Sigmoid colon (tissue), 4 donors: Measurements from ENCODE around the gene HES2.

Experiments
- EP300 ChIP-seq, 4 donors: sonication (generic); formaldehyde crosslinking; IDR thresholded peaks; one replicate each; pipeline ENCODE4 v1.6.1; 2017; ENCODE audit warnings: antibody characterized with exemption in 4 of 4
- POLR2A ChIP-seq, 2 donors: fragments of 450-650 bp; IDR thresholded peaks; one replicate each; pipeline ENCODE4 v1.6.1; 2016; ENCODE audit warnings: antibody characterized with exemption in 2 of 2, mild to moderate bottlenecking in 2 of 2, moderate library complexity in 2 of 2
- POLR2AphosphoS5 ChIP-seq, 4 donors: sonication (generic); formaldehyde crosslinking; IDR thresholded peaks; one replicate each; pipeline ENCODE4 v1.6.1; 2017; ENCODE audit warnings: antibody characterized with exemption in 4 of 4
- TF ChIP-seq, protein P1 (sequence below), 4 experiments: fragments of 450-650 bp in 3 of 4; fragments of 200-600 bp in 1 of 4; IDR thresholded peaks; one replicate each; pipeline ENCODE4 v1.5.1; 2016 to 2019; ENCODE audit warnings: antibody characterized with exemption in 4 of 4, mild to moderate bottlenecking in 3 of 4, moderate library complexity in 2 of 4

DNA sequence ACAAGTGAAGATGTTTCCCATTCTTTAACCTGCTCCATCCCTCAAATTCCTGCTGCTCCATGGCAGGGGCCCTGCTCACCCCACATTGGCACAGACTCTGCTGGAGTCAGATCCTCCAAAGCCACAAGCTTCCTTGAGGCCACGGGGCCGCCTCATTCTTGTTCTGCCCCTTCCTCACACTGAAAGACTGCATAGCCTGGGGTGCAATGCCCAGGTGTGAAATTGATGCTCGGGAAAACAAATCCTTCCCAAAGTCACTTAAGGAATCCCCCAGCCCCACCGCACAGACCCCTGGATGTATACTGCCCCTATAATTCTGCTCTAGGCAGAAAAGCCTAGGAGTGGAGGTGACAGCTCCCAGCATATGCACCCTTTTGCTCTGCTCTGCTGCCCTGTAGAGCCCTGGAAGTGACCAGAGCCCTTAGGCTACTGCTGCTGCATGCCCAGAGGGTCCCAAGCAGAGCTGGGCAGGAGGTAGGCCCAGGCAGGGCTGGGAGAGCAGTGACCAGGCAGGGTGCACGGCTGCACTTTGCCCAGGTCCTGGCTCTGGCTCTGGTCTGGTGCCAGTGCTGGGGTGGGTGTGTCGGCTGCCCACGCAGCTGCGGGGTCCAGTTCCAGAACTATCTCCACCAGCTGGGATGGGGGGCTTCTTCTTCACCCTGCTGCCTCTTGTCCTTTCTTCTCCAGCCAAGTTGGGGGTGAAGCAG, 1.6 kb downstream of the HES2 start:
- TF ChIP-seq POLR2A (IDR thresholded peaks at IDR 0.05) (no peak), EP300 (IDR thresholded peaks at IDR 0.05) (no peak), POLR2AphosphoS5 (IDR thresholded peaks at IDR 0.05) (no peak)
- TF ChIP-seq, protein P1, sequence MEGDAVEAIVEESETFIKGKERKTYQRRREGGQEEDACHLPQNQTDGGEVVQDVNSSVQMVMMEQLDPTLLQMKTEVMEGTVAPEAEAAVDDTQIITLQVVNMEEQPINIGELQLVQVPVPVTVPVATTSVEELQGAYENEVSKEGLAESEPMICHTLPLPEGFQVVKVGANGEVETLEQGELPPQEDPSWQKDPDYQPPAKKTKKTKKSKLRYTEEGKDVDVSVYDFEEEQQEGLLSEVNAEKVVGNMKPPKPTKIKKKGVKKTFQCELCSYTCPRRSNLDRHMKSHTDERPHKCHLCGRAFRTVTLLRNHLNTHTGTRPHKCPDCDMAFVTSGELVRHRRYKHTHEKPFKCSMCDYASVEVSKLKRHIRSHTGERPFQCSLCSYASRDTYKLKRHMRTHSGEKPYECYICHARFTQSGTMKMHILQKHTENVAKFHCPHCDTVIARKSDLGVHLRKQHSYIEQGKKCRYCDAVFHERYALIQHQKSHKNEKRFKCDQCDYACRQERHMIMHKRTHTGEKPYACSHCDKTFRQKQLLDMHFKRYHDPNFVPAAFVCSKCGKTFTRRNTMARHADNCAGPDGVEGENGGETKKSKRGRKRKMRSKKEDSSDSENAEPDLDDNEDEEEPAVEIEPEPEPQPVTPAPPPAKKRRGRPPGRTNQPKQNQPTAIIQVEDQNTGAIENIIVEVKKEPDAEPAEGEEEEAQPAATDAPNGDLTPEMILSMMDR (IDR thresholded peaks at IDR 0.05), result no peak
